Right cardiac atrium (tissue), 5 donors: ENCODE measurements around the gene RAB11FIP3. TPM values are rescaled to one million over a fixed set of nuclear protein-coding genes. Genes with fewer than 3 reads are reported as not detected.

Source experiments
- ATAC-seq, 2 donors: fragments of 200-7000 bp; cut with Tn5 transposase; one replicate each; pipeline versions ENCODE4 v1.8.0 to v1.9.1; 2020; ENCODE audit warnings: moderate library complexity in 2 of 2, mild to moderate bottlenecking in 1 of 2
- DNase-seq, 3 donors: peaks; one replicate each; pipeline ENCODE4 v3.0.0-alpha.2; 2020
- H3K27ac ChIP-seq: one replicate; pipeline ENCODE4 v1.5.1; 2013; ENCODE audit warnings: mild to moderate bottlenecking, low read length, control low read depth, moderate library complexity
- H3K27me3 ChIP-seq: one replicate; pipeline ENCODE4 v1.6.1; 2013; ENCODE audit not compliant: control insufficient read depth, insufficient read depth
- H3K4me1 ChIP-seq: one replicate; pipeline ENCODE4 v1.6.1; 2013; ENCODE audit warnings: low read length; ENCODE audit not compliant: control insufficient read depth, insufficient read depth
- H3K4me3 ChIP-seq: one replicate; pipeline ENCODE4 v1.5.1; 2013; ENCODE audit warnings: low read length, control low read depth
- H3K9me3 ChIP-seq: one replicate; pipeline ENCODE4 v1.6.1; 2013; ENCODE audit warnings: low read length; ENCODE audit not compliant: control insufficient read depth
- WGBS: extraction: QIAGEN DNeasy Blood & Tissue Kit; methylation state at CpG from one replicate; pipeline ENCODE4 v1.1.7; 2013; 5-methylcytosine and 5-hydroxymethylcytosine counted together
- intact Hi-C, 4 donors: fragments of 100-400 bp; cut with DNase I; formaldehyde crosslinking; loops; one replicate each; pipeline versions ENCODE4 v1.11.0 to v1.14.0; 2022 to 2023
- polyA plus RNA-seq: library from polyadenylated mRNA; stranded (reverse); fragments of 200-250 nt; gene quantifications from one replicate; pipeline ENCODE4 v1.2.3, GENCODE V29; 2013
- total RNA-seq, 4 donors: library from RNA; stranded (reverse); fragmentation: NEBNext Ultra II Directional; extraction: Animal tissue kit (Norgen Biotek cat#: 25700); gene quantifications; one replicate each; pipeline ENCODE4 v1.2.1, GENCODE V29; 2021
- donor health status: healthy with polysubstance abuse.
- donor health status: DM: no; HTN: yes; CAD: no.
- donor health status: DM: no; HTN: no; CAD: no.
- donor health status: DM: no; HTN: yes; CAD: no; lungs with severe emphysema.
- donor health status: DM: yes; HTN: yes; CAD: no.

Gene RAB11FIP3
- total and polyA plus RNA-seq, 5 donors, result 25.1 to 44.6 (median 34.2) TPM

DNA sequence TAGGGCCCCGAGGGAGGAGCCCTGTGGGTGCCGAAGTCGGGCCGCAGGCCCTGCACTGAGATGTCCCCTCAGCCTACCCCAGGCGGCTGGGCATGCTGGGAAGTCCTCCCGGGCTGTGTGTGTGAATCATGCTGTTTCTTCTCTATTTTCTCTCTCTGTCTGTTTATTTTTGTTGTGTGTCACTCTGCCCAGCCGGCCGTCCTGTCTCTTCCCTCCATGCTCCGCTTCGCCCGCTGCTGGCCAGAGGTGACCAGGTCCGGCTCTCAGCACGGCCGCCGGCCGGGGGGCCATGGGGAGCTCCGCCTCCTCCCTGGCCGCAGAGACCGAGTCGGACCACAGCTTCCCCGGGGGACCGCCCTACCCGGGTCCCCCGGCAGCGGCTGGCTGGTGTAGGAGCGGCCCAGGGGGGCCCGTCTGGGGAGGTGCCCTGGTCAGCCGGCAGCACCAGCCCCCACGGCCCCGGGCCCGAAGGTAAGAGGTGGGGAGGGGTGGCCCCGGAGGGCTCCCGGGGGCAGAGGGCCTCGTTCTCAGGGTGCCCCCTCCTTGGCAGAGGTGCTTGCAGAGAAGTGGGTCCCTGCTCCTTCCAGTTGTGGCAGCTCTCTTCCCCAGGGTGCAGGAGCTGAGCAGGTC lies 114.6 kb downstream of the RAB11FIP3 start:
- intact Hi-C loops, result no loop called here
- Histone ChIP-seq H3K4me1 (no peaks in the 10 kb centered on the region), H3K27ac (no peak overlapping the region), H3K27me3 (no peaks in the 10 kb centered on the region), H3K9me3 (no peaks in the 10 kb centered on the region), H3K4me3 (no peak overlapping the region)
- no peak for DNase-seq
- 89% methylated on average over 34 of the region's 34 CpGs for WGBS
- no peak for ATAC-seq

DNA sequence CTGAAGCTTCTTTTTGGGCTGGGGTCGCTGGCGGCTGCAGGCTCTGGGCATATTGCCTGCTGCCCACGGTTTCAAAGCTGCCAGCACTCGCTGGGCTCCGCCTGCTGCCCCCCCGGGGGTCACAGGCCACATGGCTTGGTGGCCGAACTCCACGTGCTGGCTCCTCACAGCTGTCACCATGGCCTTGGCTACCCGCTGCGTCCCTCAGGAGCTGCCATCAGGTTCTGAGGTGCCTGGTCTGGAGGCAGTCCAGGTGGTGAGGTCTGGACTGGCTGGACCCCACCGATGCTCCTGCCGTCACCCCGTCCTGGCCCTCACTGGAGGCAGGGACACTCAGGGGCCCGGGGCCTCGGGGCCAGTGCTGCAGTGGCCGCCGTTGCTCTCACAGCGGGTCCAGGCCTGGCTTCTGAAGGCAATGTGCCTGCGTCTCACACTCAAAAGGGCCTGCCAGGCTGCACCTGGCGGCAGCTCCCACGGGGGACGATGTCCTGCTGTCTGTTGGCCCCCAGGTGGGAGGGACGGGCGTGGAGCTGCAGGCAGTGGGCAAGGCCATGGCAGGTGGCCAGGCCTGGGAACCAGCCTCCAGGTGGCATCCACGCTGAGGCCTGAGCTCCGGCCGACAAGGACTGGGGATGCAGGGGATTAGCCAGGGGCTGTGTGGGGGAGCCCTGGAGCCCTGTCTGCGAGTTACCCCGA lies 115.3 kb downstream of the RAB11FIP3 start:
- DNase-seq (no peak), ATAC-seq (no peak)
- no peak overlapping the region for H3K27ac ChIP-seq
- H3K27me3 ChIP-seq, result no peaks in the 10 kb centered on the region
- H3K4me1 ChIP-seq, result no peaks in the 10 kb centered on the region
- intact Hi-C loops, result no loop called here
- no peak overlapping the region for H3K4me3 ChIP-seq
- H3K9me3 ChIP-seq, result no peaks in the 10 kb centered on the region
- WGBS, result 90% methylated on average over 29 of the region's 29 CpGs

DNA sequence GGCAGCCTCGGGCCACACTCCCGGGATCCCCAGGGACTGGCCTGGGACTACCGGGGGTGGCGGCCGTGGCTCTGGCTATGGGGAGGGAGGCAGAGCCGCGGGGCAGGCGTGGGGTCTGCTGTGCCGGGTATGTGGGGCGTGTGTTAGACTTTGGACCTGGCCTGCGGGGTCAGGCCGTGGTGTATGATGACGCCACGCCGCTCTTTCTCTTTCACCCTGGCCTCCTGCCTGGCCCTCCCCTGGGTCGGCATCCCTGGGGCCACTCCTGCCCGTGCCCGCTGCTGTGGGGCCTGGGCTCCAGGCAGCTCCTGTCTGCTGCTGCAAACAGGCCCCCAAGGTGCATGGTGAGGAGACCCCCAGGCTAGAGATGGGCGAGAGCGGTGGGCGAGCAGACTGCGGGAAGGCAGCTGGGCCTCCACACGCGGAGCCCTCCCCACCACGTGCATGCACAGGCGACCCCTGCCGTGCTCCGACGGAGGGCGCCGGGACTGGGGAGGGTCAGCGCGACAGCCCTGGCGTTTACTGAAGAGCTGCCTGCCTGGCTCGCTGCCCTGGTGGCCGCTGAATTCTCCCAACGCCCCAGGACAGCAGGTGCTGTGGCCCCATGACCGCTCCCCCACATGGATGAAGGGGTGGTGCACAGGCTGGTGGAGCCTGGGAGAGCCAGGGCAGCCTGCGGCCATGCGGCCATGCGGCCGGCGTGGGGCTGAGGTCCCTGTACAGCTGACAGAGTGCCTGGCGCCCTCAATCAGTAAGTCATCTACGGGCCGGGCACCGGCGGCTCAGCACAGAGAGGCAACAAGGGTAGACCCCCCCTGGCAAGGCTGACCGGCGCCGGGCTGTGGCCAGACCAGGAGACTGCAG lies 118.1 kb downstream of the RAB11FIP3 start:
- no peak for DNase-seq
- H3K9me3 ChIP-seq, result no peaks in the 10 kb centered on the region
- H3K27ac ChIP-seq, result no peak overlapping the region
- no peak overlapping the region for H3K4me3 ChIP-seq
- no peaks in the 10 kb centered on the region for H3K27me3 ChIP-seq
- ATAC-seq, result no peak
- intact Hi-C loops, result no loop called here
- 93% methylated on average over 51 of the region's 51 CpGs for WGBS
- no peaks in the 10 kb centered on the region for H3K4me1 ChIP-seq

DNA sequence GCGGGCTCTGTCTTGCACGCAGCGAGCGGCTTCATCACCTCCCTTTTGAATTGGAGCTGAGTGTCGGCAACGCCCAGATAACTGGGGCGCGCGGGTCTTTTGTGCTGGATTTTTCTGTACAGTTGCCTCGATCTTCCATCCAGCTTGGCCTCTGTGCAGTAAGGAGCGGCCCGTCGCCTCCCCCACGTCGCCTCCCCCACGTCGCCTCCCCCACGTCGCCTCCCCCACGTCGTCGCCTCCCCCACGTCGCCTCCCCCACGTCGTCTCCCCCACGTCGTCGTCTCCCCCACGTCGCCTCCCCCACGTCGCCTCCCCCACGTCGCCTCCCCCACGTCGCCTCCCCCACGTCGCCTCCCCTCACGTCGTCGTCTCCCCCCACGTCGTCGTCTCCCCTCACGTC lies 119.1 kb downstream of the RAB11FIP3 start:
- 91% methylated on average over 46 of the region's 46 CpGs for WGBS
- H3K4me1 ChIP-seq, result no peaks in the 10 kb centered on the region

DNA sequence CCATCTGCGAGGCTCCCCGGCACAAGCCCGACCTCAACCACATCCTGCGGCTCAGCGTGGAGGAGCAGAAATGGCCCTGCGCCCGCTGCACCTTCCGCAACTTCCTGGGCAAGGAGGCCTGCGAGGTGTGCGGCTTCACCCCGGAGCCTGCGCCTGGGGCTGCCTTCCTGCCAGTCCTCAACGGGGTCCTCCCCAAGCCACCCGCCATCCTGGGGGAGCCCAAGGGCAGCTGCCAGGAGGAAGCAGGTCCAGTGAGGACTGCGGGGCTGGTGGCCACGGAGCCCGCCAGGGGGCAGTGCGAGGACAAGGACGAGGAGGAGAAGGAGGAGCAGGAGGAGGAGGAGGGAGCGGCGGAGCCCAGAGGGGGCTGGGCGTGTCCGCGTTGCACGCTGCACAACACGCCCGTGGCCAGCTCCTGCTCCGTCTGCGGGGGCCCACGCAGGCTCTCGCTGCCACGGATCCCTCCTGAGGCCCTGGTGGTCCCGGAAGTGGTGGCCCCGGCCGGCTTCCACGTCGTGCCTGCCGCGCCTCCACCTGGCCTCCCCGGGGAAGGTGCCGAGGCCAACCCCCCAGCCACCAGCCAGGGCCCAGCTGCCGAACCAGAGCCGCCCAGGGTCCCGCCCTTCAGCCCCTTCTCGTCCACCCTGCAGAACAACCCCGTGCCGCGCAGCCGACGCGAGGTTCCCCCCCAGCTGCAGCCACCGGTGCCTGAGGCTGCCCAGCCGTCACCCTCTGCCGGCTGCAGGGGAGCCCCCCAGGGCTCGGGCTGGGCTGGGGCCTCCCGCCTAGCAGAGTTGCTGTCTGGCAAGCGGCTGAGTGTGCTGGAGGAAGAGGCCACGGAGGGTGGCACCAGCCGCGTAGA lies 121.7 kb downstream of the RAB11FIP3 start:
- peak; percentile 65 to 91 (median 87) for DNase-seq
- Histone ChIP-seq H3K27me3 (no peaks in the 10 kb centered on the region), H3K9me3 (no peaks in the 10 kb centered on the region), H3K4me1 (no peaks in the 10 kb centered on the region), H3K27ac (no peak overlapping the region), H3K4me3 (no peak overlapping the region)
- ATAC-seq, result peak; percentile 51 to 64
- intact Hi-C loops, result no loop called here
- WGBS, result 83% methylated on average over 60 of the region's 60 CpGs

More for the DNA sequence above, 119.1 kb downstream of the RAB11FIP3 start:
- no peak overlapping the region for H3K4me3 ChIP-seq
- DNase-seq (no peak), ATAC-seq (no peak)
- no peak overlapping the region for H3K27ac ChIP-seq
- intact Hi-C loops, result no loop called here
- H3K27me3 ChIP-seq, result no peaks in the 10 kb centered on the region
- H3K9me3 ChIP-seq, result no peaks in the 10 kb centered on the region

DNA sequence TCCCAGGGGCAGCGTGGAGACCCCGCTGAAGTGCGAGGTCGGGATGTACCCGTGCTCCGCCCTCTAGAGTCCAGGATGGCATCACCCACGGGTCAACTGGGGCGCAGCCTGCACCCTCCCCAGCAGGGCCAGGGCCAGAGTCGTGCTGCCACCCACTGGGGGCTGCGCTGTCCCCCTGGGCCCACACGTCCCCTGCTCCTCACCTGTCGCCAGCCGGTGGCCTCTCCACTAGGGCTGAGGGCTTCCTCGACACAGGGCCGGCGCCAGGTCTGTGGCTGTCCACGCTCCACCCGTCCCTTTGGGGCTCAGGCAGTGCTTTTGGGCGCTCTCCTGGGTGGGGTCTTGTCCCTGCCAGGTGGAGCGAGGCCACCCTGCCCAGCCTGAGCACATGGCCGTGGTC lies 123.1 kb downstream of the RAB11FIP3 start:
- intact Hi-C loops, result no loop called here
- WGBS, result 95% methylated on average over 21 of the region's 21 CpGs

DNA sequence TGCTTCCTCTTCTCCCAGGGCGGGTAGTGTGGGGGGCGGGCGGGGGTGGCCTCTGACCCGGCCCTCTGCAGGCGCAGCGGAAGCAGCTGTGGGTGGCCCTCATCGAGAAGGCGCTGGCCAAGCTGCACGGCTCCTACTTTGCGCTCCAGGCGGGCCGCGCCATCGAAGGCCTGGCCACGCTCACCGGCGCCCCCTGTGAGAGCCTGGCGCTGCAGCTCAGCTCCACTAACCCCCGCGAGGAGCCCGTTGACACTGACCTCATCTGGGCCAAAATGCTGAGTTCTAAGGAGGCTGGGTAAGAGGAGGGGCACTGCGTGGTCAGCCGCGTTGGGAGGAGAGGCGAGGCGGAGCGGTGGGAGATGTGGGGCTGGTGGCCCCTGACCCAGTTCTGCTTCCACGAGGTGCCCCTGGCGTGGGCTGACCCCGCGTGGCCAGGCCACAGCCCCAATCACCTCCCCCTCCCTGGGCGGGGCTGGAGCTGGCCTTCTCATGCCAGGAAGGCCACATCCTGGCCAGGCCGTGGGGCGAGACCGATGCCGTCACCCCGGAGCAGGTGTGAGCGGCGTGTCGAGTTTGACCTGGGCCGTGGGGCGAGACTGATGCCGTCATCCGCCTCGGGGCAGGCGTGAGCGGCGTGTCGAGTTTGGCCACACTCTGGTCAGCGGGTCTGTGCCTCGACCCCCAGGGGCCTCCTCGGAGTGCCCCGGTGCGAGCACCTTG lies 124.3 kb downstream of the RAB11FIP3 start:
- H3K27me3 ChIP-seq, result no peaks in the 10 kb centered on the region
- H3K27ac ChIP-seq, result no peak overlapping the region
- H3K9me3 ChIP-seq, result no peaks in the 10 kb centered on the region
- H3K4me1 ChIP-seq, result no peaks in the 10 kb centered on the region
- ATAC-seq (no peak), DNase-seq (no peak)
- no peak overlapping the region for H3K4me3 ChIP-seq
- 95% methylated on average over 54 of the region's 54 CpGs for WGBS
- intact Hi-C loops, result no loop called here

More for the DNA sequence above, 123.1 kb downstream of the RAB11FIP3 start:
- DNase-seq (no peak), ATAC-seq (no peak)
- H3K9me3 ChIP-seq, result no peaks in the 10 kb centered on the region
- H3K27ac ChIP-seq, result no peak overlapping the region
- H3K4me3 ChIP-seq, result no peak overlapping the region
- no peaks in the 10 kb centered on the region for H3K4me1 ChIP-seq
- no peaks in the 10 kb centered on the region for H3K27me3 ChIP-seq

DNA sequence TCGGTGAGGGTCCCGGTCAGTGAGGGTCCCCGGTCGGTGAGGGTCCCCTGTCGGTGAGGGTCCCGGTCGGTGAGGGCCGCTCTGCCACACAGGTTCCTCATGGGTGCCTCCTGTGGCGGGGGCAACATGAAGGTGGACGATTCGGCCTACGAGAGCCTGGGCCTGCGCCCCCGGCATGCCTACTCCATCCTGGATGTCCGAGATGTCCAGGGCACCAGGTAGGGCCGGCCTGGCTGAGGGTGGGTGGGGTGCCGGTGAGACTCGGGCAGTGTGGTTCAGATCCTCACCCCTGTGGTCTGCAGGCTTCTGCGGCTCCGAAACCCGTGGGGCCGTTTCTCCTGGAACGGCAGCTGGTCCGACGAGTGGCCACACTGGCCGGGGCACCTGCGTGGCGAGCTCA lies 125.8 kb downstream of the RAB11FIP3 start:
- ATAC-seq, result no peak
- intact Hi-C loops, result no loop called here
- Histone ChIP-seq H3K4me3 (no peak overlapping the region), H3K27me3 (no peaks in the 10 kb centered on the region), H3K4me1 (no peaks in the 10 kb centered on the region), H3K9me3 (no peaks in the 10 kb centered on the region), H3K27ac (no peak overlapping the region)
- WGBS, result 99% methylated on average over 28 of the region's 28 CpGs
- DNase-seq, result no peak

DNA sequence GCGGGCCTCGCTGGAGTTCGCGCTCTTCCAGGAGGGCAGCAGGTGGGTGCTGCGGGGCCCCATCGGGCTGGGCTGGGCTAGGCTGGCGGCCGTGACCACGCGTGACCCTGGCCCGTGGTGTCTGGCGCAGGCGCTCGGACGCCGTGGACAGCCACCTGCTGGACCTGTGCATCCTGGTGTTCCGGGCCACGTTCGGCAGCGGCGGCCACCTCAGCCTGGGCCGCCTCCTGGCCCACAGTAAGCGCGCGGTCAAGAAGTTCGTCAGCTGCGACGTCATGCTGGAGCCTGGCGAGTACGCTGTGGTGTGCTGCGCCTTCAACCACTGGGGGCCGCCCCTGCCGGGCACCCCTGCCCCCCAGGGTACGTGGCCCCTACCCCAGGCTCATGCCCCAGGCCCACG lies 126.7 kb downstream of the RAB11FIP3 start:
- no peaks in the 10 kb centered on the region for H3K4me1 ChIP-seq
- H3K9me3 ChIP-seq, result no peaks in the 10 kb centered on the region
- no peak overlapping the region for H3K4me3 ChIP-seq
- DNase-seq (no peak), ATAC-seq (no peak)
- 95% methylated on average over 35 of the region's 35 CpGs for WGBS
- intact Hi-C loops, result no loop called here
- no peak overlapping the region for H3K27ac ChIP-seq
- no peaks in the 10 kb centered on the region for H3K27me3 ChIP-seq

DNA sequence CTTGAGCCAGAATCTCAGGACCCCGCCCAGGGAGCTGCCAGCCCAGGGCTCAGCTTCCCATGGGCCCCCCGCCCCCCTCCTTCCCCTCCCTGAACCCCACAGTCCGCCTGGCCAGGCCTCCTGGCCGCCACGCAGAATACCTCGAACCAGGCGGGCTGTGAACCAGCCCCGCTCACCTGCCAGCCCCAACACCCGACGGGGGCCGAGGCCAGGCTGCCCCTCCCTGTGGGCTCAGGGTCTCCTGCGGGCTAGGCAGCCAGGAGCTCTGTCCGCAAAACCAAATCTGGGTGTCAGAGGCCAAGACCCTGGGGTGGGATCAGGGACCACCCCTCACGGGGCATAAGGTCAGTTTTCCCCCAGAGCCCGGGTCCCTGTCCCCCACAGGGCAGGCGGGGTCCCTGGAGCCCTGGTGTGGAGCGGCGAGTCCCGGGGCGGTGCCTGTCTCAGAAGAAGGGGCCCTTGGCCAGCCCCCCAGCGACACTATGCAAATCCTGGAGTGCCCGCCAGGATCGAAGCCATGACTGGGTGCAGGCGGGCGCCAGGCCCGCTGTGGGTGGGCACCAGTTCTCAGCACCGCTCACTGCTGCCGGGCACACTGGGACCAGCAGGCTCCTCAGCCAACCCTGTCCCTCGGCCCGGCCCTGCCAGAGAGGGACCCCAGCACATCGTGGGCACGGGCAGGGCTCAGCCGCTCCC lies 128.3 kb downstream of the RAB11FIP3 start:
- H3K27me3 ChIP-seq, result no peaks in the 10 kb centered on the region
- intact Hi-C loops, result no loop called here
- ATAC-seq (no peak), DNase-seq (no peak)
- H3K9me3 ChIP-seq, result no peaks in the 10 kb centered on the region
- H3K27ac ChIP-seq, result no peak overlapping the region
- no peaks in the 10 kb centered on the region for H3K4me1 ChIP-seq
- H3K4me3 ChIP-seq, result no peak overlapping the region
- 95% methylated on average over 33 of the region's 33 CpGs for WGBS
